OCI-LY1 (cell line): ENCODE measurements around the gene ATF6.

Source experiments
- H2AFZ ChIP-seq: fragments of 200-600 bp; sonication (generic), shearing (Covaris generic); 2 replicates; pipeline ENCODE4 v1.6.0; 2014; ENCODE audit warnings: antibody characterized with exemption, mild to moderate bottlenecking, low read length
- H3F3A ChIP-seq: fragments of 200-600 bp; sonication (generic), shearing (Covaris generic); 2 replicates; pipeline ENCODE4 v1.6.0; 2014; ENCODE audit warnings: mild to moderate bottlenecking, antibody characterized with exemption, low read length, moderate library complexity; ENCODE audit not compliant: insufficient read depth
- H3K27ac ChIP-seq: fragments of 200-600 bp; sonication (generic); 2 replicates; pipeline ENCODE4 v1.5.1; 2014; ENCODE audit warnings: low read length, mixed run types, mild to moderate bottlenecking, low read depth; ENCODE audit not compliant: poor library complexity, severe bottlenecking
- H3K27me3 ChIP-seq: fragments of 200-600 bp; sonication (generic); 2 replicates; pipeline ENCODE4 v1.6.0; 2014; ENCODE audit warnings: antibody characterized with exemption, mild to moderate bottlenecking, low read length, moderate library complexity; ENCODE audit not compliant: insufficient read depth
- H3K36me3 ChIP-seq: fragments of 200-600 bp; sonication (generic); 2 replicates; pipeline ENCODE4 v1.6.1; 2014; ENCODE audit warnings: mild to moderate bottlenecking, antibody characterized with exemption, low read length, moderate library complexity, mixed read lengths; ENCODE audit not compliant: insufficient read depth
- H3K4me1 ChIP-seq: fragments of 200-600 bp; sonication (generic); 2 replicates; pipeline ENCODE4 v1.5.1; 2014; ENCODE audit warnings: mild to moderate bottlenecking, low read length, moderate library complexity; ENCODE audit not compliant: insufficient read depth, severe bottlenecking
- H3K4me2 ChIP-seq: fragments of 200-600 bp; sonication (generic), shearing (Covaris generic); 2 replicates; pipeline ENCODE4 v1.6.1; 2014; ENCODE audit warnings: low read length
- H3K4me3 ChIP-seq: fragments of 200-600 bp; sonication (generic); 2 replicates; pipeline ENCODE4 v1.5.1; 2014; ENCODE audit warnings: low read length, low read depth, mild to moderate bottlenecking, mixed read lengths; ENCODE audit not compliant: poor library complexity, severe bottlenecking
- H3K79me2 ChIP-seq: fragments of 200-600 bp; shearing (Covaris generic); 2 replicates; pipeline ENCODE4 v1.6.1; 2016; ENCODE audit warnings: mixed run types, low read length, mixed read lengths; ENCODE audit not compliant: insufficient read depth
- H3K9ac ChIP-seq: fragments of 200-600 bp; sonication (generic), shearing (Covaris generic); 2 replicates; pipeline ENCODE4 v1.6.1; 2014; ENCODE audit warnings: mild to moderate bottlenecking, low read length, mixed read lengths
- H3K9me2 ChIP-seq: fragments of 200-600 bp; sonication (generic), shearing (Covaris generic); 2 replicates; pipeline ENCODE4 v1.6.1; 2014; ENCODE audit warnings: low read depth, mild to moderate bottlenecking, low read length, mixed read lengths
- H3K9me3 ChIP-seq: fragments of 200-600 bp; shearing (Covaris generic); 2 replicates; pipeline ENCODE4 v1.6.1; 2014; ENCODE audit warnings: low read length, mixed read lengths
- H4K20me1 ChIP-seq: fragments of 200-600 bp; sonication (generic), shearing (Covaris generic); 2 replicates; pipeline ENCODE4 v1.6.0; 2016; ENCODE audit warnings: mild to moderate bottlenecking, low read length; ENCODE audit not compliant: insufficient read depth
- EZH2 ChIP-seq: fragments of 200-600 bp; sonication (generic), shearing (Covaris generic); IDR thresholded peaks from 2 replicates; pipeline ENCODE4 v1.8.0; 2017; ENCODE audit warnings: borderline replicate concordance, mixed run types, mild to moderate bottlenecking, antibody characterized with exemption, low read length, moderate library complexity, mixed read lengths
- TF ChIP-seq, protein P1 (sequence below): fragments of 200-600 bp; sonication (generic), shearing (Covaris generic); IDR thresholded peaks from 2 replicates; pipeline ENCODE4 v1.5.1; 2017; ENCODE audit warnings: mild to moderate bottlenecking, antibody characterized with exemption, low read length, moderate library complexity, mixed read lengths

ATF6 gene

GRCh38 chr1:161988413-161988812, 222.3 kb downstream of the ATF6 start:
- Histone ChIP-seq H3K9ac (no peak overlapping the region), H3K27me3 (no peaks in the 10 kb centered on the region), H3K79me2 (no peaks in the 10 kb centered on the region), H2AFZ (no peak overlapping the region), H3K4me3 (no peak overlapping the region), H3K4me1 (no peaks in the 10 kb centered on the region), H4K20me1 (no peaks in the 10 kb centered on the region), H3F3A (no peaks in the 10 kb centered on the region), H3K9me2 (no peaks in the 10 kb centered on the region), H3K27ac (no peak overlapping the region), H3K4me2 (no peak overlapping the region), H3K9me3 (no peaks in the 10 kb centered on the region), H3K36me3 (no peaks in the 10 kb centered on the region)
- TF ChIP-seq EZH2: no peak
- TF ChIP-seq, protein P1, sequence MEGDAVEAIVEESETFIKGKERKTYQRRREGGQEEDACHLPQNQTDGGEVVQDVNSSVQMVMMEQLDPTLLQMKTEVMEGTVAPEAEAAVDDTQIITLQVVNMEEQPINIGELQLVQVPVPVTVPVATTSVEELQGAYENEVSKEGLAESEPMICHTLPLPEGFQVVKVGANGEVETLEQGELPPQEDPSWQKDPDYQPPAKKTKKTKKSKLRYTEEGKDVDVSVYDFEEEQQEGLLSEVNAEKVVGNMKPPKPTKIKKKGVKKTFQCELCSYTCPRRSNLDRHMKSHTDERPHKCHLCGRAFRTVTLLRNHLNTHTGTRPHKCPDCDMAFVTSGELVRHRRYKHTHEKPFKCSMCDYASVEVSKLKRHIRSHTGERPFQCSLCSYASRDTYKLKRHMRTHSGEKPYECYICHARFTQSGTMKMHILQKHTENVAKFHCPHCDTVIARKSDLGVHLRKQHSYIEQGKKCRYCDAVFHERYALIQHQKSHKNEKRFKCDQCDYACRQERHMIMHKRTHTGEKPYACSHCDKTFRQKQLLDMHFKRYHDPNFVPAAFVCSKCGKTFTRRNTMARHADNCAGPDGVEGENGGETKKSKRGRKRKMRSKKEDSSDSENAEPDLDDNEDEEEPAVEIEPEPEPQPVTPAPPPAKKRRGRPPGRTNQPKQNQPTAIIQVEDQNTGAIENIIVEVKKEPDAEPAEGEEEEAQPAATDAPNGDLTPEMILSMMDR: no peak

DNA sequence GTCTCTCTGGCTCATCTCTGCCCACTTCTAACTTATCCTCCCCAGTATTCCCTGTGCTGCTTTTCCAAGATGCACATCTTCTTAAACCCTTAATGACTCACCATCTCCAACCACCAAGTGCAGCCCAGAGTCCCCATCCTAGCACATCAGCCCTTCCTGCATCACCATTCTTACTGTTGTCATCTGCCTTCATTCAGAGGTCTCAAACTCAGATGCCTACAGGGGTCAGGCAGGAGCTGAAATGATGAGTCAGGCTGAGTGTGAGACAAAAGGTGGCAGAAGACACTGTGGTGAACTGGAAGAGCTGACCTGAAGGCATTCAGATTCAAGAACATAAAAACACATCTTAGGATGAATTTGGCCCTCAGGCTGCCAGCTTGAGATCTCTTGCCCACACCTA, 223.0 kb downstream of the ATF6 start:
- no peak overlapping the region for H3K27ac ChIP-seq
- H3K9ac ChIP-seq: no peak overlapping the region
- H4K20me1 ChIP-seq: no peaks in the 10 kb centered on the region
- H3K27me3 ChIP-seq: no peaks in the 10 kb centered on the region
- H3K36me3 ChIP-seq: no peaks in the 10 kb centered on the region
- no peak overlapping the region for H3K4me3 ChIP-seq
- H3K9me3 ChIP-seq: no peaks in the 10 kb centered on the region
- H3K79me2 ChIP-seq: no peaks in the 10 kb centered on the region
- no peak overlapping the region for H3K4me2 ChIP-seq
- H2AFZ ChIP-seq: no peak overlapping the region
- no peaks in the 10 kb centered on the region for H3F3A ChIP-seq
- no peaks in the 10 kb centered on the region for H3K9me2 ChIP-seq
- TF ChIP-seq, protein P1: no peak
- no peak for TF ChIP-seq EZH2
- H3K4me1 ChIP-seq: no peaks in the 10 kb centered on the region

DNA sequence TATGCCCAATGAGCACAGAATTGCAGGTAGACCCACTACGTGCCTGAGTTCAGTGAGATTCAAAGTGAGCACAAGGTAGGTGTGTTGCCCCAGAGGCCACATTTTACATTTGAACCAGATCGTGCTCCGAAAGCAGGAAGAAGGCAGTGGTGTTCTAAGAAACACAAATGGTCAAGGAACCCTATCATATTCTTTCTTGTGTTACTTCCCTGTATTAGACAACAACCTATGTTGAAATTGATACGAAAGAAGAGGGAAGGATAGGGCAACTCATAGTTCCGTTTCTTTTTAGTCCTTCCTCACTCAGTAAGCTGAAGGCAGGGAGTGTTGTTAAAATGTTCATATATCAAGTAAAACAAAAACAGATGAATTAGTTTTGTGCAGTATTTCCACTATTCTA, 223.7 kb downstream of the ATF6 start:
- no peak overlapping the region for H3K9ac ChIP-seq
- H3K27ac ChIP-seq: no peak overlapping the region
- H3K9me2 ChIP-seq: no peaks in the 10 kb centered on the region
- H3K36me3 ChIP-seq: no peaks in the 10 kb centered on the region
- no peak overlapping the region for H2AFZ ChIP-seq
- no peaks in the 10 kb centered on the region for H3F3A ChIP-seq
- H3K9me3 ChIP-seq: no peaks in the 10 kb centered on the region
- no peaks in the 10 kb centered on the region for H4K20me1 ChIP-seq
- H3K27me3 ChIP-seq: no peaks in the 10 kb centered on the region
- H3K4me3 ChIP-seq: no peak overlapping the region
- no peaks in the 10 kb centered on the region for H3K4me1 ChIP-seq
- H3K4me2 ChIP-seq: no peak overlapping the region
- H3K79me2 ChIP-seq: no peaks in the 10 kb centered on the region
- TF ChIP-seq, protein P1: no peak
- no peak for TF ChIP-seq EZH2
